ENCODE measurements around the gene MINK1.
A peak's percentile ranks its signal among the peaks of the same experiment; 100 is the strongest.
"Not testable (repeated sequence)": the region's sequence is repeated elsewhere in the genome, so short reads cannot be mapped to it uniquely, and the experiment has no call there.

The MINK1 gene

DNA sequence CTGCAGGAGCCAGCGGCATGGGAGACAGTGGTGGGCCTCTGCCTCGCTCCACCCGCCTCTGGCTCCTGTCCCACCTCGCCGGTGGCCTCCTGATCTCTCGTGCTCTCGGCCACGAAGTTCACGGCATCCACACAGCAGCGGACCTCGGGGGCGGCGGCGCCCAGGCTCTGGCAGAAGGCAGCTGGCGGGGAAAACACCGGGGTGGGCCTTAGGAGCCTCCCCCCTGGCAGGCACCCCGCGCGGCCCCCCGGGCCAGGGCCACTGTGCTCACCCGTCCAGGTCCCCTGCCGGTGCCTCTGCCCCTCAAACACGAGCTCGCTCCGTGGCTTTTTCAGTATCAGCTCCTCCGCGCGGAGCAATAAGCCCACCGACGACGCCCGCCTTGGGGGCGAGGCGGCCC is 65.8 kb downstream of the MINK1 start:
- H3K9me3 ChIP-seq (ENCODE audit: control insufficient read depth, insufficient read depth, low read length), result no peaks in the 10 kb centered on the region
- peaks cover 25% of the 10 kb centered on the region for H3K36me3 ChIP-seq (ENCODE audit: control insufficient read depth, insufficient read depth, low read length)
- H3K27me3 ChIP-seq (ENCODE audit: control insufficient read depth, insufficient read depth, low read length), result no peaks in the 10 kb centered on the region
- peaks cover 7% of the 10 kb centered on the region for H3K4me1 ChIP-seq (ENCODE audit: control insufficient read depth, insufficient read depth, low read length)
- H3K9ac ChIP-seq (ENCODE audit: low read depth, low read length), result peak overlapping the region; percentile 73
- peak overlapping the region; percentile 92 for H3K4me3 ChIP-seq (ENCODE audit: low read depth, low read length)

DNA sequence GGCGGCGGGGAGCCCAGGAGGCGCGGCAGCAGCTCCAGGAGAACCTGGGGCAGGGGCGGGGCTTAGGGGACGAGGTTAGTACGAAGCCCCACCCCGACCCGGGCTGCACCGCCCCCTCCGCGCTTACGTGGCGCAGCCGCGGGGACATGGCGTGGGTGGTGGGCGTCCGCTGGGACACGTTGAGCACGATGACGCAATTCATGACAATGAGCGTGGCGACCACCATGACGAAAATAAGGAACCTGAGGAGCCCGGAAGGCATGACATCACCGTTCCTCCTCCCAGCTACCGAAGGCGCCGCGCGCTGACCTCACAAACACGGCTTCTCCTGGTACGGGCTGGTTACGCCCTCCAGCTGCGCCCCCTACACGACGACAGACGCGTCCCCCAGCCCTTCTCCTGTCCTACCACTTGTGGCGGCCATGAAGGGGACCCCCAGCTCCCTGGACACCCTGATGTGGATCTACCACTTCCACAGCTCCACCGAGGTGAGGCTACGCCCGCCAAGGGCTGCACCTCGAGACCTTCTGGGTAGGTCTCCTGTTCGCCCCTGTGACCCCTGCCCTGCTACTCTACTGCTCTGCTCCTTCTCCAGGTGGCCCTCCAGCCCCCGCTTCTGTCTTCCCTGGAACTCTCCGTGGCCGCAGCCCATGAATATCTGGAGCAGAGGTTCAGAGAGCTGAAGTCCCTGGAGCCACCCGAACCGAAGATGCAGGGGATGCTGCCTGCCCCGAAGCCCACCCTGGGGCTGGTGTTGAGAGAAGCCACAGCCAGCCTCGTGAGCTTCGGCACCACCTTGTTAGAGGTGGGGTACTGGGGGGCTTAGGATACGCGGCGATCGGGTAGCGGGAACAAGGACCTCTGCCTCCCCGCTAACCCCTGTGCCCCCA is 66.4 kb downstream of the MINK1 start, which contains the start of gene C17orf107:
Gene C17orf107 (plus strand): TSS at position 196 of the 890 bp plus-strand sequence. CDS start 227 bp downstream, at position 423.
- H3K9me3 ChIP-seq (ENCODE audit: control insufficient read depth, insufficient read depth, low read length), result no peaks in the 10 kb centered on the region
- peak within 1 kb of the TSS; percentile 92 for H3K4me3 ChIP-seq (ENCODE audit: low read depth, low read length)
- no peaks in the 10 kb centered on the region for H3K27me3 ChIP-seq (ENCODE audit: control insufficient read depth, insufficient read depth, low read length)
- H3K4me1 ChIP-seq (ENCODE audit: control insufficient read depth, insufficient read depth, low read length), result peaks cover 7% of the 10 kb centered on the region
- peak within 1 kb of the TSS; percentile 73 for H3K9ac ChIP-seq (ENCODE audit: low read depth, low read length)
- H3K36me3 ChIP-seq (ENCODE audit: control insufficient read depth, insufficient read depth, low read length), result peaks cover 19% of the 10 kb centered on the region

DNA sequence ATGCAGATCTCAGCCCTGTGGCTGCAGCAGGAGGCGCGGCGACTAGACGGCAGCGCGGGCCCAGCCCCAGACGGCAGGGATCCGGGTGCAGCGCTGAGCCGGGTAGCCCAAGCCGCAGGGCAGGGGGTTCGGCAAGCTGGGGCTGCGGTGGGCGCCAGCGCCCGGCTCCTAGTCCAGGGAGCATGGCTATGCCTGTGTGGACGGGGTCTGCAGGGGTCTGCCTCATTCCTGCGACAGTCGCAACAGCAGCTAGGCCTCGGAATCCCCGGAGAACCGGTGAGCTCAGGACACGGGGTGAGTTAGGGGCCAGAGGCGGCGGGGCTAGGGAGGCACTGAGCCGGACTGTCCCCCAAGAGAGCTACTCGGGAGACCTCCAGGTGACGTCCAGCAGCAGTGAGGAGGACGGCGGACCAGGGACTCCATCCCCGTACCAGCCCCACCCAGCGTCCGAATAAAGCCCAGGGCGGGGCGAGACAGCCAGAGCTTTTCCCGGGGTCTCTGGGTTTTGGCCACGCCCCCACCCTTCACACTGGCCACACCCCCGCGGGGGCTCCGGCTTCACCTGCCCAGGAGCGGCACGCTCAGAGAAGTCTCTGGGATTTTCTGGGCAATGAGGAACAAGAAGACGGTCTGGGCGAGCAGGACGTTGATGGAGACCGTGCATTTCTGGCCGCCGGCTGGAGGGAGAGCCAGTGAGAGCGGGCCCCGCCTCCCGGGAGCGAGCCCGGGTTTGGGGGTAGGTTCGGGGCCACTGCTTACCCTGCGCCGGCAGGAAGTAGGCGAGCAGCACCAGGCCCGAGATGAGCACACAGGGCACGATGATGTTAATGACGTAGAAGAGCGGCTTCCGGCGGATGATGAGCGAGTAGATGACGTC is 67.3 kb downstream of the MINK1 start:
- Histone ChIP-seq H3K9me3 (ENCODE audit: control insufficient read depth, insufficient read depth, low read length) (no peaks in the 10 kb centered on the region), H3K4me1 (ENCODE audit: control insufficient read depth, insufficient read depth, low read length) (peaks cover 7% of the 10 kb centered on the region), H3K9ac (ENCODE audit: low read depth, low read length) (peak overlapping the region; percentile 66), H3K4me3 (ENCODE audit: low read depth, low read length) (peak overlapping the region; percentile 92), H3K27me3 (ENCODE audit: control insufficient read depth, insufficient read depth, low read length) (no peaks in the 10 kb centered on the region), H3K36me3 (ENCODE audit: control insufficient read depth, insufficient read depth, low read length) (peaks cover 11% of the 10 kb centered on the region)

DNA sequence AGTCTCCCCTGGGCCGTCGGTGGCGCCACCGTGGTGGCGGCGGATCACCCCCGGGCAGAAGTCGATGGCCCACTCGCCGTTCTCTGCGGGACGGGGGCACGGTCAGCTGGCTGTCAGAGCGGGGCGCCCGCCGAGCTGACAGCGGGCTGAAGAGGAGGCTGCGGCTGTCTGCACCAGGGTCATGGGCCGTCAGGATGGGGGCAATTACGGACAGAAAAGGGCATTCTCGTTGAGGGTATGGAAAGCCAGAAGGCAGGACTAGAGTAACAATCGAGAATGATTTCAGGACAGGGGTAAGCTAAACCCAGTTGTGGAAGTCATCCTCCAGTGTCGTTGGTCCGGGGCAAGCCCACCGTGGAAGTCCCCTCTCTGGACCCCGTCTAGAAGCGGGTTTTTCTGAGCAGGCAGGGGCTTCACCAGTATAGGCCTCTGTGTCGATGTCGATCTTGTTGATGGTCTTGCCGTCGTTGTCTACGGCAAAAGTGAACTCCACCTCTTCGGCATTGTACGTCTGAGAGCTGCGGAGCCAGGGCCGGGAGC is 68.0 kb downstream of the MINK1 start:
- Histone ChIP-seq H3K4me1 (ENCODE audit: control insufficient read depth, insufficient read depth, low read length) (peaks cover 7% of the 10 kb centered on the region), H3K36me3 (ENCODE audit: control insufficient read depth, insufficient read depth, low read length) (peaks cover 11% of the 10 kb centered on the region), H3K9ac (ENCODE audit: low read depth, low read length) (no peak overlapping the region), H3K4me3 (ENCODE audit: low read depth, low read length) (peak overlapping the region; percentile 92), H3K27me3 (ENCODE audit: control insufficient read depth, insufficient read depth, low read length) (no peaks in the 10 kb centered on the region), H3K9me3 (ENCODE audit: control insufficient read depth, insufficient read depth, low read length) (no peaks in the 10 kb centered on the region)

DNA sequence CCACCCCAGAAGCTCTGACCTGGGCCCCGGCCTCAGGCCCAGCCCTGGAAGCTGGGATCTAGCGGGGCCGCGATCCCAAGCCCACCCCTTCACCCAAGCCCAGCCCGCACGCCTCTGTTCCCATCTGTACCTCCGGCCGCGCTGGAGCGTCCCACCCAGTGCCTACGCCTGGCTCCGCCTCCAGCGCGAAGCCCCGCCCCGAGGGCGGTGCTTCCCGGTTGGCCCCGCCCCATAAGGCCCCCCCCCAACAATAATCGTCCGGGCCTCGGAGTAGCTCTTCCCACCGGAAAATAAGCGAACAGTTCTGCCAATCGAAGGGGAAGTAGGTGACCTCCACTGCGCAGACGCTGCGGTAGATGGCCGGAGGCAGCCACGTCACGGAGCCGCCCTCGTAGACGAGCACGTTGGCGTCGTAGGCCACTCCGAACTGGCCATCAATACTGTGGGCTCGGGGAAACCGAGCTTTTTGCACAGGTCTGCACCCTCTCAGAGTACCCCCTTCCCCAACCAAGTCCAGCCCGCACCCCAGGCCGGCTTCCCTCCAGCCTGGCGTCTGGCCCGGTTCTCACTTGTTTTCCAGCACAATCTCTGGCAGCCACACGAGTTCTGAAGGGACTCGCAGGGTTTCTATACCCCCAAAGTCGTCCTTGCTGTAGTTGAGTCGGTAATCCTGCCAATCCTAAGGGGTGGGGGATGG is 68.7 kb downstream of the MINK1 start:
- Histone ChIP-seq H3K27me3 (ENCODE audit: control insufficient read depth, insufficient read depth, low read length) (no peaks in the 10 kb centered on the region), H3K36me3 (ENCODE audit: control insufficient read depth, insufficient read depth, low read length) (peaks cover 5% of the 10 kb centered on the region), H3K4me1 (ENCODE audit: control insufficient read depth, insufficient read depth, low read length) (peaks cover 7% of the 10 kb centered on the region), H3K4me3 (ENCODE audit: low read depth, low read length) (no peak overlapping the region), H3K9me3 (ENCODE audit: control insufficient read depth, insufficient read depth, low read length) (no peaks in the 10 kb centered on the region), H3K9ac (ENCODE audit: low read depth, low read length) (no peak overlapping the region)

DNA sequence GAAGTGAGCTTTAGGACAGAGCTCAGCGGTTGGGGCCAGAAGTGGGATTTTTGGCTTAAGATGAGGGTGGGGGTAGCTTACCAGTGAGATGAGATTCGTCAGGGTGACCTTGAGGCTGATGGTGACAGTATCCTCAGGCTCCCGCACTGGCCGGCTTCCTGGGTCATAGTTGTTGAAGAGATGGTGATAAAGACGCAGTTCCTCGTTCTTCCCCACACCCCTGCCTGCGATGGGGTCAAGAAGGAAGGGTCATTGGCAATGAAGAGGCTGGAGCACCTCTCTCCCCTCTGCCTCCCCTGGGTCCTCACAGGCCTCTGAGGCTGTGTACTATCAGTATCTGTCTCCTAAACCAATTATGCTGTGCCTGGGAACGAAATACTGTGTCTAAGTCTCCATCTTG is 69.4 kb downstream of the MINK1 start:
- Histone ChIP-seq H3K4me1 (ENCODE audit: control insufficient read depth, insufficient read depth, low read length) (peaks cover 7% of the 10 kb centered on the region), H3K9ac (ENCODE audit: low read depth, low read length) (no peak overlapping the region), H3K36me3 (ENCODE audit: control insufficient read depth, insufficient read depth, low read length) (peaks cover 3% of the 10 kb centered on the region), H3K4me3 (ENCODE audit: low read depth, low read length) (no peak overlapping the region), H3K27me3 (ENCODE audit: control insufficient read depth, insufficient read depth, low read length) (no peaks in the 10 kb centered on the region), H3K9me3 (ENCODE audit: control insufficient read depth, insufficient read depth, low read length) (no peaks in the 10 kb centered on the region)

DNA sequence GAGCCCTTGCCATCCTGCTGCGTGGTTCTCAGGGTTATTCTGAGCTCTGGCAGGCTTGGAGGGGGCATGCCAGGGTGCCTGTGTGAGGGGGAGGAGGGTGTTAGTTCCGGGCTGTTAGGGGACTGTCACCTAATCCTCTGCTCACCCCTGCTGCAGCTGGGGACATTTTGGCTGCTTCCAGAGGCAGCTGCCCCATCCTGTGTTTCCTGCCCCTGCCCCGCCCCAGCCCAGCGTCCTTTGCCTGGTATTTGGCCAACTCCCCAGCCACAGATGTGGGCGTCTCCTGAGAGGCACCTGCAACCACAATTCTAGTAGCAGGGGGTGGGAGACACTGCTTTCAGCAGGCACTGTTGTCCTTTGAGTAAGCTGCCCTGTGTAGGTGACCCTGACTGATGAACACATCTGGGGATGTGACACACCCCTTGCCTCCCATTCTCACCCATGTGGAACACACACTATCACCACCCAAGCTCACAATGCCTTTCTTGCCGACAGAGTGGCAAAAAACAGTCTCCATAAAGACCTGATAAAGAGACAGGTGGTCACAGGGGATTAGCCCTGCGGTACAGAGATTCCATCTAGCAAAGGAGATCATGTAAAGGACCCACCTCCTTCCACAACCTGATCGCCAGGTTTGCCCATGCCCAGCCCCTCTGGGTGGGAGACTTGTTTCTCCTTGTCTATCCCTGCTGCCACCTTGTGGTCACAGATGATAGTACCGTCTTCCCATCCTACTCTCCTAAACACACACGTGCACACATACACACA is 70.1 kb downstream of the MINK1 start, which contains the start of gene CHRNE:
Gene CHRNE (minus strand): TSS at position 48 of the 768 bp plus-strand sequence. CDS start 35 bp downstream, at position 13.
- Histone ChIP-seq H3K9me3 (ENCODE audit: control insufficient read depth, insufficient read depth, low read length) (no peaks in the 10 kb centered on the region), H3K4me1 (ENCODE audit: control insufficient read depth, insufficient read depth, low read length) (peaks cover 6% of the 10 kb centered on the region), H3K9ac (ENCODE audit: low read depth, low read length) (no peak within 1 kb of the TSS), H3K4me3 (ENCODE audit: low read depth, low read length) (no peak within 1 kb of the TSS), H3K36me3 (ENCODE audit: control insufficient read depth, insufficient read depth, low read length) (peaks cover 3% of the 10 kb centered on the region), H3K27me3 (ENCODE audit: control insufficient read depth, insufficient read depth, low read length) (no peaks in the 10 kb centered on the region)

DNA sequence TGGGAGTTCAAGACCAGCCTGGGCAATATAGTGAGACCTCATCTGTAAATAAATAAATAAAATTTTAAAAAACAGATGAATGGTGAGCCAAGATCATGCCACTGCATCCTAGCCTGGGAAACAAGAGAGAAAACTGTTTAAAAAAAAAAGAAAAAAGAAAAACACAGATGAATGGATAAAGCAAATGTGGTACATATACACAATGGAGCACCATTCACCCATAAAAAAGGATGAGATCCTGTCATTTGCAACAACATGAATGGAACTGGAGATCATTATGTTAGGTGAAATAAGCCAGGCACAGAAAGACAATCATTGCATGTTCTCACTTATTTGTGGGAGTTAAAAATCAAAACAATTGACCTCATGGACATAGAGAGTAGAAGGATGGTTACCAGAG is 73.5 kb downstream of the MINK1 start:
- not testable (repeated sequence) for H3K27me3 ChIP-seq (ENCODE audit: control insufficient read depth, insufficient read depth, low read length); H3K4me1 ChIP-seq (ENCODE audit: control insufficient read depth, insufficient read depth, low read length); H3K36me3 ChIP-seq (ENCODE audit: control insufficient read depth, insufficient read depth, low read length); H3K9me3 ChIP-seq (ENCODE audit: control insufficient read depth, insufficient read depth, low read length); H3K4me3 ChIP-seq (ENCODE audit: low read depth, low read length); H3K9ac ChIP-seq (ENCODE audit: low read depth, low read length)

DNA sequence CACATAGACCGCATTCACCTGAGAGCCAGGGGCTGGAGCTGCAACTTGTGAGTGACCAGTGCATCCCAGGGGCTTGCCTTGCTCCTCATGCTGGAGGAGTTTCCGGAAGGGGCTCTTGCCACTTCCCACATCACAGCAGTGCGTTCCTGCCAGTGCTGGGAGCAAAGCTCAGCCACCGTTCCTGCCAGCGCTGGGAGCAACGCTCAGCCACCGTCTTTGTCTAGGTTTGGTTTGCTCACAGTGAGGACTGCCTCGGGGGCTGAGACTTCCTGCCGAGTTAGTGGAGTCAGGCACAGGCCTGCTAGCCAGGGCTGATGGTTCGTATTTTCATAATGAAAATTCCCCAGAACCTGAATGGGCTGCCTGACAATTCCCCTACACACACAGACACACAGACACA is 75.2 kb downstream of the MINK1 start:
- no peak overlapping the region for H3K9ac ChIP-seq (ENCODE audit: low read depth, low read length)
- no peak overlapping the region for H3K4me3 ChIP-seq (ENCODE audit: low read depth, low read length)
- no peaks in the 10 kb centered on the region for H3K9me3 ChIP-seq (ENCODE audit: control insufficient read depth, insufficient read depth, low read length)
- peaks cover 3% of the 10 kb centered on the region for H3K4me1 ChIP-seq (ENCODE audit: control insufficient read depth, insufficient read depth, low read length)
- H3K27me3 ChIP-seq (ENCODE audit: control insufficient read depth, insufficient read depth, low read length), result no peaks in the 10 kb centered on the region
- H3K36me3 ChIP-seq (ENCODE audit: control insufficient read depth, insufficient read depth, low read length), result no peaks in the 10 kb centered on the region

DNA sequence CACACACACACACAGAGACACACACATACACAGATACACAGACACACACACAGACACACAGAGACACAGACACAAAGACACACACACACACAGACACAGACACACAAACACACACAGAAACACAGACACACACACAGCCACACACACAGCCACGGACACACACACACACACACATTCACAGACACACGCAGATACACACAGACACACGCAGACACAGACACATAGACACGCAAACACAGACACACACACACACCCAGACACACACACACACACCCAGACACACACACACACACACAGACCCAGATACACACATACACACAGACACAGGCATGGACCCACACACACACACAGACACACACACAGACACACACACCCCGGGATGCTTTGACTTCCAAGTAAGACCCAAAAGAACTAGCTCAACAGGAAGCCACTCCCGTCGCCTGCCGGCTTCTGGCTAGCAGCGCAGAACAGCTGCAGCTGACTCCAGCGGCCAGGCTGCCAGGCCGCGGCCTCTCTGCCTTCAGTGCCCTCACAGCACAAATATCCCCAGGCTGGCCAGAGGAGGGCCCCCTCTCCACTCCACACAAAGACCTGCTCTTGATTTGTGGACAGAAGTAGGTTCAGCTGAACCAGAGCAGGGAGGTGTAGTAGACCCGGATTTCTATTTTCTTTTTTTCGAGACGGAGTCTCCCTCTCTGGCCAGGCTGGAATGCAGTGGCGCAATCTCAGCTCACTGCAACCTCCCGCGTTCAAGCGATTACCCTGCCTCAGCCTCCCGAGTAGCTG is 75.8 kb downstream of the MINK1 start:
- H3K36me3 ChIP-seq (ENCODE audit: control insufficient read depth, insufficient read depth, low read length), result no peaks in the 10 kb centered on the region
- no peaks in the 10 kb centered on the region for H3K27me3 ChIP-seq (ENCODE audit: control insufficient read depth, insufficient read depth, low read length)
- H3K4me3 ChIP-seq (ENCODE audit: low read depth, low read length), result no peak overlapping the region
- H3K4me1 ChIP-seq (ENCODE audit: control insufficient read depth, insufficient read depth, low read length), result no peaks in the 10 kb centered on the region
- no peaks in the 10 kb centered on the region for H3K9me3 ChIP-seq (ENCODE audit: control insufficient read depth, insufficient read depth, low read length)
- no peak overlapping the region for H3K9ac ChIP-seq (ENCODE audit: low read depth, low read length)
